HCT116 (cell line): ENCODE data around the gene BFSP2. TPM values are rescaled to one million over a fixed set of nuclear protein-coding genes. Genes with fewer than 3 reads are reported as not detected.
A peak's percentile ranks its signal among the peaks of the same experiment; 100 is the strongest.

Experiments
- ATAC-seq: fragments of 200-7000 bp; cut with Tn5 transposase; 2 replicates; pipeline ENCODE4 v1.9.1; 2020; ENCODE audit warnings: mild to moderate bottlenecking, moderate library complexity
- BruUV-seq: library from RNA; stranded (reverse); fragments of 400-500 nt; replicated peaks from 2 replicates; lab custom pipeline; 2021; lab: Mats Ljungman, UMichigan
- CTCF ChIA-PET: fragments of 300-600 bp; sonication (Branson Sonifier 250); formaldehyde crosslinking; loops from one replicate; lab custom pipeline; 2021; ENCODE audit warnings: antibody characterized with exemption; lab: Charles Lee
- POLR2A ChIA-PET: fragments of 300-600, 350-600 bp; sonication (Branson Sonifier 250); formaldehyde crosslinking; loops from one replicate; lab custom pipeline; 2021; ENCODE audit warnings: antibody characterized with exemption; lab: Charles Lee
- RAD21 ChIA-PET, 2 experiments: fragments of 300-600 bp; sonication (Branson Sonifier 250); formaldehyde crosslinking; loops; one replicate each; lab custom pipeline; 2023; ENCODE audit warnings: low total read pairs in 2 of 2; ENCODE audit not compliant: uncharacterized antibody in 2 of 2, unreplicated experiment in 2 of 2, low non-redundant PET in 1 of 2; lab: Charles Lee
- DNase-seq: peaks from one replicate; pipeline ENCODE4 v3.0.0-alpha.2; 2010; ENCODE audit warnings: low read depth, low spot score
- H2AFZ ChIP-seq: fragments of 200-600 bp; shearing (Covaris generic), sonication (generic); 2 replicates; pipeline ENCODE4 v1.6.1; 2017; ENCODE audit warnings: low read depth, mixed run types, mixed read lengths, antibody characterized with exemption, low read length; ENCODE audit not compliant: poor library complexity, severe bottlenecking
- H3K27ac ChIP-seq: 2 replicates; pipeline ENCODE4 v1.5.1; 2012; ENCODE audit warnings: low read depth, low read length
- H3K27me3 ChIP-seq: fragments of 200-600 bp; sonication (generic); 2 replicates; pipeline ENCODE4 v1.6.1; 2016; ENCODE audit warnings: mixed run types, low read length, mixed read lengths; ENCODE audit not compliant: insufficient read depth
- H3K36me3 ChIP-seq, 2 experiments: fragments of 200-500 bp in 1 of 2; fragments of 200-600 bp in 1 of 2; sonication (Bioruptor generic) in 1 of 2; sonication (generic) in 1 of 2; 2 replicates each; pipeline versions ENCODE4 v1.5.1 to v1.6.1; 2014 to 2016; ENCODE audit warnings: low read length in 2 of 2, inconsistent platforms in 1 of 2, mixed read lengths in 1 of 2, mixed run types in 1 of 2; ENCODE audit not compliant: insufficient read depth in 2 of 2, control insufficient read depth in 1 of 2
- H3K4me1 ChIP-seq, 2 experiments: fragments of 200-600 bp in 1 of 2; sonication (generic) in 1 of 2; 2 replicates each; pipeline versions ENCODE4 v1.5.1 to v1.6.1; 2012 to 2017; ENCODE audit warnings: low read length in 2 of 2, inconsistent platforms in 1 of 2, mild to moderate bottlenecking in 1 of 2, mixed read lengths in 1 of 2, mixed run types in 1 of 2, moderate library complexity in 1 of 2; ENCODE audit not compliant: insufficient read depth in 2 of 2, control insufficient read depth in 1 of 2
- H3K4me2 ChIP-seq: fragments of 200-600 bp; sonication (generic); 2 replicates; pipeline ENCODE4 v1.6.1; 2017; ENCODE audit warnings: mixed run types, low read length, mixed read lengths
- H3K4me3 ChIP-seq, 2 experiments: fragments of 200-600 bp in 1 of 2; sonication (generic) in 1 of 2; replicated peaks in 1 of 2; 2 replicates each; pipeline ENCODE4 v1.5.1; 2011 to 2016; ENCODE audit warnings: low read length in 2 of 2, control low read depth in 1 of 2, low read depth in 1 of 2, mild to moderate bottlenecking in 1 of 2, mixed read lengths in 1 of 2, mixed run types in 1 of 2
- H3K79me2 ChIP-seq: fragments of 200-600 bp; sonication (generic); 2 replicates; pipeline ENCODE4 v1.6.1; 2017; ENCODE audit warnings: mild to moderate bottlenecking, mixed run types, low read length, moderate library complexity, mixed read lengths; ENCODE audit not compliant: insufficient read depth
- H3K9ac ChIP-seq: fragments of 200-600 bp; sonication (generic); 2 replicates; pipeline ENCODE4 v1.6.1; 2016; ENCODE audit warnings: low read length, mixed read lengths
- H3K9me2 ChIP-seq: fragments of 200-600 bp; sonication (generic), shearing (Covaris generic); 2 replicates; pipeline ENCODE4 v1.6.1; 2017; ENCODE audit warnings: mixed run types, mild to moderate bottlenecking, moderate library complexity; ENCODE audit not compliant: insufficient read depth
- H3K9me3 ChIP-seq, 2 experiments: fragments of 200-500 bp in 1 of 2; fragments of 200-600 bp in 1 of 2; sonication (Bioruptor generic) in 1 of 2; sonication (generic) in 1 of 2; 2 replicates each; pipeline ENCODE4 v1.6.1; 2014 to 2017; ENCODE audit warnings: low read length in 2 of 2, mixed read lengths in 2 of 2, inconsistent platforms in 1 of 2, low read depth in 1 of 2, mild to moderate bottlenecking in 1 of 2, mixed run types in 1 of 2, moderate library complexity in 1 of 2; ENCODE audit not compliant: control insufficient read depth in 1 of 2, insufficient read depth in 1 of 2
- H4K20me1 ChIP-seq: fragments of 200-600 bp; sonication (generic), shearing (Covaris generic); 2 replicates; pipeline ENCODE4 v1.6.1; 2017; ENCODE audit warnings: mixed run types, mild to moderate bottlenecking, moderate library complexity; ENCODE audit not compliant: insufficient read depth
- CTCF ChIP-seq, 3 experiments: fragments of 200-600 bp in 1 of 3; sonication (generic) in 1 of 3; IDR thresholded peaks in 2 of 3; conservative IDR thresholded peaks in 1 of 3; 2 replicates each; pipeline ENCODE4 v1.5.1; 2012 to 2017; ENCODE audit warnings: low read depth in 2 of 3, low read length in 2 of 3, antibody characterized with exemption in 1 of 3, borderline replicate concordance in 1 of 3, control low read depth in 1 of 3, mild to moderate bottlenecking in 1 of 3, mixed read lengths in 1 of 3, mixed run types in 1 of 3, moderate library complexity in 1 of 3; ENCODE audit not compliant: insufficient read depth in 1 of 3
- EZH2 ChIP-seq: fragments of 200-600 bp; sonication (generic); IDR thresholded peaks from 2 replicates; pipeline ENCODE4 v1.6.1; 2017; ENCODE audit warnings: antibody characterized with exemption, mixed run types
- MAX ChIP-seq: IDR thresholded peaks from 2 replicates; pipeline ENCODE4 v1.6.1; 2012
- RAD21 ChIP-seq: IDR thresholded peaks from 2 replicates; pipeline ENCODE4 v1.6.1; 2012; ENCODE audit warnings: low read depth, mild to moderate bottlenecking
- REST ChIP-seq: IDR thresholded peaks from 2 replicates; pipeline ENCODE4 v1.6.1; 2012; ENCODE audit warnings: low read depth
- intact Hi-C: fragments of 100-400 bp; cut with micrococcal nuclease; formaldehyde crosslinking; loops from 2 replicates; pipeline ENCODE4 v1.10.0; 2022
- total RNA-seq: library from RNA; stranded (reverse); gene quantifications from one replicate; pipeline ENCODE4 v1.2.1, GENCODE V29; 2021; ENCODE audit not compliant: unreplicated experiment

Gene BFSP2
- total RNA-seq, 1 experiment from 2014 or later, result not detected

- no TSS peak for BruUV-seq
- RAD21 ChIA-PET, result interaction anchor here in 1 of 2 experiments (1.3 kb wide), 1 partner anchor 343 kb away, joined by 3 read pairs; no protein-coding TSS in a partner anchor
- no peak overlapping the region for H3K4me3 ChIP-seq
- peak; percentile 21 for DNase-seq
- H3K27me3 ChIP-seq, result peaks cover 60% of the 10 kb centered on the region
- peaks cover 6 to 16% of the 10 kb centered on the region in 2 experiments for H3K4me1 ChIP-seq
- H3K79me2 ChIP-seq, result no peaks in the 10 kb centered on the region
- TF ChIP-seq CTCF (IDR thresholded peaks at IDR 0.05 in 2 of 3, conservative IDR thresholded peaks at IDR 0.05 in 1 of 3; ENCODE audit: borderline replicate concordance in 1 of 3, insufficient read depth in 1 of 3, low read depth in 2 of 3, low read length in 2 of 3), result peak; percentile 49 to 89 (median 85); a peak in 5 of 6 replicates
- TF ChIP-seq REST, result no peak
- peak; percentile 87 for TF ChIP-seq RAD21
- no peak for TF ChIP-seq MAX
- TF ChIP-seq EZH2, result no peak
- TF ChIP-seq, all 23 proteins: peak for 2
- CTCF ChIA-PET, result interaction anchor here (0.5 to 4.4 kb wide), 3 partner anchors 118 to 653 kb away, joined by 3 to 38 read pairs (median 25); no protein-coding TSS in a partner anchor
- Histone ChIP-seq H3K36me3 (no peaks in the 10 kb centered on the region), H3K27ac (no peak overlapping the region), H3K4me2 (no peak overlapping the region), H3K9me2 (no peaks in the 10 kb centered on the region), H3K9me3 (no peaks in the 10 kb centered on the region), H2AFZ (no peak overlapping the region), H4K20me1 (no peaks in the 10 kb centered on the region), H3K9ac (no peak overlapping the region)
- intact Hi-C loops, result loop anchor here (1.0 to 10.0 kb wide), 5 partner anchors 343 to 1030 kb away; no protein-coding TSS in a partner anchor
- peak; percentile 85 for ATAC-seq
- POLR2A ChIA-PET, result no interaction called here
These were observed 15.4 kb upstream of the BFSP2 start for GRCh38 chr3:133384331-133385027.
